GM21786 (cell line): Measurements from ENCODE around the gene OXSR1.
"Not testable (repeated sequence)": the region's sequence is repeated elsewhere in the genome, so short reads cannot be mapped to it uniquely, and the experiment has no call there.

Experiments used
- ATAC-seq: cut with Tn5 transposase; IDR thresholded peaks from one replicate; pipeline ENCODE4 v1.9.1; 2021; ENCODE audit not compliant: unreplicated experiment

Gene OXSR1

GRCh38 chr3:38219609-38220197 is 54.4 kb downstream of the OXSR1 start:
- no peak for ATAC-seq

- no peak for ATAC-seq
Measured at GRCh38 chr3:38221005-38221404, 55.7 kb downstream of the OXSR1 start.

- ATAC-seq: no peak
Measured at GRCh38 chr3:38222032-38222634, 56.8 kb downstream of the OXSR1 start.

- no peak for ATAC-seq
Measured at GRCh38 chr3:38224357-38224756, 59.0 kb downstream of the OXSR1 start.

- ATAC-seq: no peak
Measured at GRCh38 chr3:38226273-38226672, 60.9 kb downstream of the OXSR1 start.

GRCh38 chr3:38227989-38228388 is 62.7 kb downstream of the OXSR1 start:
- no peak for ATAC-seq

- no peak for ATAC-seq
Measured at GRCh38 chr3:38229036-38229435, 63.7 kb downstream of the OXSR1 start.

- ATAC-seq: no peak
Measured at GRCh38 chr3:38232701-38233100, 67.4 kb downstream of the OXSR1 start.

GRCh38 chr3:38235466-38235865 is 70.1 kb downstream of the OXSR1 start:
- no peak for ATAC-seq

GRCh38 chr3:38238416-38239008 is 73.2 kb downstream of the OXSR1 start:
- no peak for ATAC-seq

GRCh38 chr3:38242812-38243211 is 77.5 kb downstream of the OXSR1 start:
- not testable (repeated sequence) for ATAC-seq

- ATAC-seq: no peak
Measured at GRCh38 chr3:38245930-38246329, 80.6 kb downstream of the OXSR1 start.

- no peak for ATAC-seq
Measured at GRCh38 chr3:38247366-38248035, 82.2 kb downstream of the OXSR1 start.

GRCh38 chr3:38250198-38250597 is 84.9 kb downstream of the OXSR1 start:
- no peak for ATAC-seq

GRCh38 chr3:38251197-38251596 is 85.9 kb downstream of the OXSR1 start:
- ATAC-seq: no peak

GRCh38 chr3:38253704-38254103 is 88.4 kb downstream of the OXSR1 start:
- ATAC-seq: no peak

- no peak for ATAC-seq
Measured at GRCh38 chr3:38254872-38255271, 89.5 kb downstream of the OXSR1 start.

GRCh38 chr3:38255627-38256026 is 90.3 kb downstream of the OXSR1 start:
- ATAC-seq: no peak

- no peak for ATAC-seq
Measured at GRCh38 chr3:38257583-38257982, 92.2 kb downstream of the OXSR1 start.

GRCh38 chr3:38260474-38260873 is 95.1 kb downstream of the OXSR1 start:
- no peak for ATAC-seq

- no peak for ATAC-seq
Measured at GRCh38 chr3:38264353-38264771, 99.0 kb downstream of the OXSR1 start.

- ATAC-seq: no peak
Measured at GRCh38 chr3:38264779-38265178, 99.4 kb downstream of the OXSR1 start.
